ENCODE measurements around the gene ABCA4.

DNA sequence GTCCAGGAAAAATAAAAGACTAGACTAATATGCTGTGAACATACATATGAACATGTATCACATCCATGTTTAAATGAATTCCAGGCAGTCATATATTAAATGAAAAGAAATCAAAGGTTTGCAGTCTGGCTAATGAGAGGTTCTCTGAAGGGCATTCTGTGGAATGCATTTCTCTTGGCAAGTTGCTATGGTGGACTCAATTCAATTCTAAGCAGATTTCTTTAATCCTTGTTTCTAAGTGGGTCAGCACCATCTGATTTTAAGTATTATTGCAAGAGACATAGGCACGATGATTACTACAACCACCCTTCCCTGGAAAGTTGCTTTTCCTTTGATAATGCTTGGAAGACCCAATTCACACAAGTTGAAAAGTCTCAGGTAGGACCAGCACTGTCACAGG lies 23.9 kb upstream of the ABCA4 start:
- TF ChIP-seq, protein P1, sequence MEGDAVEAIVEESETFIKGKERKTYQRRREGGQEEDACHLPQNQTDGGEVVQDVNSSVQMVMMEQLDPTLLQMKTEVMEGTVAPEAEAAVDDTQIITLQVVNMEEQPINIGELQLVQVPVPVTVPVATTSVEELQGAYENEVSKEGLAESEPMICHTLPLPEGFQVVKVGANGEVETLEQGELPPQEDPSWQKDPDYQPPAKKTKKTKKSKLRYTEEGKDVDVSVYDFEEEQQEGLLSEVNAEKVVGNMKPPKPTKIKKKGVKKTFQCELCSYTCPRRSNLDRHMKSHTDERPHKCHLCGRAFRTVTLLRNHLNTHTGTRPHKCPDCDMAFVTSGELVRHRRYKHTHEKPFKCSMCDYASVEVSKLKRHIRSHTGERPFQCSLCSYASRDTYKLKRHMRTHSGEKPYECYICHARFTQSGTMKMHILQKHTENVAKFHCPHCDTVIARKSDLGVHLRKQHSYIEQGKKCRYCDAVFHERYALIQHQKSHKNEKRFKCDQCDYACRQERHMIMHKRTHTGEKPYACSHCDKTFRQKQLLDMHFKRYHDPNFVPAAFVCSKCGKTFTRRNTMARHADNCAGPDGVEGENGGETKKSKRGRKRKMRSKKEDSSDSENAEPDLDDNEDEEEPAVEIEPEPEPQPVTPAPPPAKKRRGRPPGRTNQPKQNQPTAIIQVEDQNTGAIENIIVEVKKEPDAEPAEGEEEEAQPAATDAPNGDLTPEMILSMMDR (IDR thresholded peaks at IDR 0.05) = no peak
- TF ChIP-seq POLR2A (IDR thresholded peaks at IDR 0.05) = no peak
